GM12801 (cell line): Measurements from ENCODE around the gene CALM3.

Experiments
- TF ChIP-seq, protein P1 (sequence below): IDR thresholded peaks from one replicate; pipeline ENCODE4 v1.5.1; 2011; ENCODE audit warnings: control low read depth; ENCODE audit not compliant: insufficient read length; ENCODE audit errors: extremely low read depth

Gene CALM3

DNA sequence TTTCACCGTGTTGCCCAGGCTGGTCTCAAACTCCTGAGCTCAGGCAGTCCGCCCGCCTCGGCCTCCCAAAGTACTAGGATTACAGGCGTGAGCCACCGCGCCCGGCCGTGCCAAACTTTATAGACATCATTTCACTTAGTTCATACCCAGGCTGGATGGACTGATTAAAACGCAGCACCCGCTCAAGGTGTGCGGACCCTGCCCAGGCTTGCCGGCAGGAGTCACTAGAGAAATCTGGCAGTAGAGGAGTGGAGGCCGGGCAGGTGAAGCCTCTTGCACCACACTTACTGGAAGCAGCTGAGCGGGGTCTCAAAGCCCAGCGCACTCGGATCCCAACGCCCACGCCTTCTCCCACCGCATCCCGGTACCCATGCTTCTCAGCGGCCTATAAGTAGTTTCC lies 12.4 kb downstream of the CALM3 start:
- TF ChIP-seq, protein P1, sequence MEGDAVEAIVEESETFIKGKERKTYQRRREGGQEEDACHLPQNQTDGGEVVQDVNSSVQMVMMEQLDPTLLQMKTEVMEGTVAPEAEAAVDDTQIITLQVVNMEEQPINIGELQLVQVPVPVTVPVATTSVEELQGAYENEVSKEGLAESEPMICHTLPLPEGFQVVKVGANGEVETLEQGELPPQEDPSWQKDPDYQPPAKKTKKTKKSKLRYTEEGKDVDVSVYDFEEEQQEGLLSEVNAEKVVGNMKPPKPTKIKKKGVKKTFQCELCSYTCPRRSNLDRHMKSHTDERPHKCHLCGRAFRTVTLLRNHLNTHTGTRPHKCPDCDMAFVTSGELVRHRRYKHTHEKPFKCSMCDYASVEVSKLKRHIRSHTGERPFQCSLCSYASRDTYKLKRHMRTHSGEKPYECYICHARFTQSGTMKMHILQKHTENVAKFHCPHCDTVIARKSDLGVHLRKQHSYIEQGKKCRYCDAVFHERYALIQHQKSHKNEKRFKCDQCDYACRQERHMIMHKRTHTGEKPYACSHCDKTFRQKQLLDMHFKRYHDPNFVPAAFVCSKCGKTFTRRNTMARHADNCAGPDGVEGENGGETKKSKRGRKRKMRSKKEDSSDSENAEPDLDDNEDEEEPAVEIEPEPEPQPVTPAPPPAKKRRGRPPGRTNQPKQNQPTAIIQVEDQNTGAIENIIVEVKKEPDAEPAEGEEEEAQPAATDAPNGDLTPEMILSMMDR = no peak

DNA sequence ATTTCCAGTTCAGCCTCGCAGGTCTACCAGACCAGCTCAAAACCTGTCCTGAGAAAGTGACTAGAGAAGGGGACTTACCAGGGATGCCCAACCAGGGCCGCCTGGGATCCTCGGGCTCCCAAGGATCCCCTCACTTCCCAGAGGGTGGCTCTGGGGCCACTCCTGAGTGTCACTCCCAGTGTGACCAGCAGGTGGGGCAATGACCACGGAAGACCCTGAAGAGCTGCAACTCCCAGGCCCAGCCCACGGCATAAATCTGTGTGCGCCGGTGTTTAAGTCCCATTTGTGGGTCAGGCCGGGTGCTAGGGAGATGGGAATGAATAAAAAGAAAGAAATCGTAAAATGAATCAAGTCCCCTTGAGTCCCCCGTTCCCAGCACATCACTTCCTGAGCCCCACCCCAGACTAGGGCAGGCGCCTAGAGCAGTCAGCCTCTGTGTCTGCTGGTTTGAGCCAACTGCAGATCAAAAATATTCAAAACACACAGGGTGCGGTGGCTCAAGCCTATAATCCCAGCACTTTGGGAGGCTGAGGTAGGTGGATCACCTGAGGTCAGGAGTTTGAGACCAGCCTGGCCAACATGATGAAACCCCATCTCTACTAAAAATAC lies 13.1 kb downstream of the CALM3 start:
- TF ChIP-seq, protein P1 = no peak

DNA sequence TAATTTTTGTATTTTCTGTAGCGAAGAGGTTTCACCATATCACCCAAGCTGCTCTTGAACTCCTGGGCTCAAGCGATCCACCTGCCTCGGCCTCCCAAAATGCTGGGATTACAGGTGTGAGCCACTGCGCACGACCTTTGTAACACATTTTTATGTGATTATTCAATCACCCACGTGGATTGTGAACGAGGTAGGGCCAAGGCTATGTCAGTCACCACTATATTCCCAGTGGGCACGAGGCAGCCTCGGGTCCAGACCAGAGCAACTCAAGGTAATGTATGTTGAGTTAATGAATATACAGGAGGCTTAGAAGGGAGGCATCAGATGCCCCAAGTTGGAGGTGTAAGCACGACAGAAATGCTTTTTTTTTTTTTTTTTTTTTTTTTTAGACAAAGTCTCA lies 14.8 kb downstream of the CALM3 start:
- TF ChIP-seq, protein P1 = no peak

DNA sequence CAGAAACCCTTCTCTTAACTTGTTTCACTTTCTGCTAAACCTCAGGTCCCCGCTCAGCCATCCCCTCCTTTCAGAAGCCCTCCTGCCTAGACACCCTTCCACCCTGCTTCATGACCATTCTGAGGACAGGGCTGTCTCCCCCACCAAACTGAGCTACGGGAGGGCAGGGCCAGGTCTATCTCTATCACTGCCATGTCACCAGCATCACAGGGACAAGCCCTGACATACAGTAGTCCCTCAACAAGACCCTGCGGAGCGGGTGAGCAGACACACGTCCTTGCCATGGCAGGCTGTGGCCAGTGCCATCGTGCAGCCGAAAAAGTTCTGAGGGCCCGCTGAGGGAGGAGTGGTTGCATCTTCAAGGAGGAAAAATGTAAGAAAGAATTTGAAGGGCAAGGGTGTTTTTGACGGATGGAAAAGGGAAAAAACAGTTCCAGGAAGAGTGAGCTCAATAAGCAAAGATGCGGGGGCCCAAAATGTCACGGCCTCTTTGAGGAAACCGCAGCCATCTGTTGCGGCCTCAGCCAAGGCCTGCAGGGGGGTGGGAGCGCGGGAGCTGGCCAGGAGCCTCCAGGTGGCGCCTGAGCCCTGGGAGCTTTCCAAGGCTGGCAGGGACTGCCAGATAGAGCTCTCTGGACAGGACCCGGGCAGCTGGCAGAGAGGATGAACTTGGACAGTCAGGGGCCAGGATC lies 15.6 kb downstream of the CALM3 start:
- TF ChIP-seq, protein P1 = no peak

DNA sequence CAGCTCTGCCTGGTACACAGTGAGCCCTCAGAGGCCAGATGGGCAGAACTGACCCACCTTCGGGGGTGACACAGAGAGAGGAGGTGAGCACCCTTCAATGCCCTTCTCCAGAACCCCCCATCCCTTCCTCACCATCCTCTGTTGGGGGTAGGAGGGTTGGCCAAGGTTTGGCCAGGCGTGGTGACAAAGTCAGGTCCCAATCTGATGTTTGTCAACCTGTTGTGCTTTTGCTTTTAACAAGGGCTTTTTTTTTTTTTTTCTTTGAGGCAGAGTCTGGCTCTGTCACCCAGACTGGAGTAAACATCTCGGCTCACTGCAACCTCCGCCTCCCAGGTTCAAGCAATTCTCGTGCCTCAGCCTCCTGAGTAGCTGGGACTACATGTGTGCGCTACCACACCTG lies 16.5 kb downstream of the CALM3 start:
- TF ChIP-seq, protein P1 = no peak

DNA sequence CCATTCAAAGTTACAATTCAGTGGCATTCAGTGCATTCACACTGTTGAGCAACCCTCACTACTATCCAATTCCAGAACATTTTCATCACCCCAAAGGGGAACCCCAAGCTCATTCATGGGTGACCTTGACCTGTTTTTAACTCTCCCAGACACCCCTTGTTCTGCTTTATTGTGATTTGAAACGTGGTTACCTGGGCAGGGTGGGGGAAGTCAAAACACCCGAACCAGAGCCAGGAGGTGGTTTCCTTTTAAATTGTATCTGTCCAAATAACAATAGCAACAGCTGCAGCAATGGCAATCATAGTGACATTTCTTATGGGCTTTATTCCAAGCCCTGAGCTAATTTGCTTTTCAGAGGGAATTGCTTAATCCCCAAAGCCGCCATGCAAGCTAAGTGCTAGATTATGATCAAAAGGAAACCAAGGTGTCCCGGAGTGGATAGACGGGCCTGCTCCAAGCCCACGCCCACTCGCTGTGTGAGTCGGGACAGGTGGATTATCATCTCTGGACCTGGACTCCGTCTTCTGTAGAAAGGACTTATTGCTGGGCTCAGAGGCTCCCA lies 17.6 kb downstream of the CALM3 start:
- TF ChIP-seq, protein P1 = no peak

DNA sequence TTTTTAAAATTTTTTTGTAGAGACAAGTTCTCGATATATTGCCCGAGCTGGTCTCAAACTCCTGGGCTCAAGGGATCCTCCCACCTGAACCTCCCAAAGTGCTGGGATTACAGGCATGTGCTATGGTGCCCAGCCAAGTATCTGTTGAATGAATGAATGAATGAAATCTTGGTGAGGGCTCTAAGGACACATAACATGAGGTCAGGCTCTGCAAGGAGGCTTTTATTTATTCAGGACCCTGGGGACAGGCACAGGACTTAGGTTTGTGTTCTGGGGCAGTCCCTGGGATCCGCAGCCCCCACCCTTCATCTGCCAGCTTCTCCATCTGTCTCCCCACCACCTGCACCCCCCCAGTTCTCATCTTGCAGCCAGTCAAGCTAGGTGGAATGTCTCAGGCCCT lies 19.1 kb downstream of the CALM3 start:
- TF ChIP-seq, protein P1 = no peak
